Hepatocyte (in vitro differentiated cells): ENCODE measurements around the gene SRC.

Experiments used
- EZH2 ChIP-seq: fragments of 200-600 bp; sonication (generic); IDR thresholded peaks from 2 replicates; pipeline ENCODE4 v1.6.1; 2016; ENCODE audit warnings: antibody characterized with exemption, mild to moderate bottlenecking, borderline replicate concordance
- EZH2phosphoT487 ChIP-seq: fragments of 200-600 bp; sonication (generic); IDR thresholded peaks from one replicate; pipeline ENCODE4 v1.6.1; 2018; ENCODE audit warnings: antibody characterized with exemption, mild to moderate bottlenecking, low read depth, moderate library complexity; ENCODE audit not compliant: unreplicated experiment, severe bottlenecking
- TF ChIP-seq, protein P1 (sequence below): fragments of 200-600 bp; sonication (generic); IDR thresholded peaks from 2 replicates; pipeline ENCODE4 v1.5.1; 2016; ENCODE audit warnings: antibody characterized with exemption, mild to moderate bottlenecking; ENCODE audit not compliant: poor library complexity

DNA sequence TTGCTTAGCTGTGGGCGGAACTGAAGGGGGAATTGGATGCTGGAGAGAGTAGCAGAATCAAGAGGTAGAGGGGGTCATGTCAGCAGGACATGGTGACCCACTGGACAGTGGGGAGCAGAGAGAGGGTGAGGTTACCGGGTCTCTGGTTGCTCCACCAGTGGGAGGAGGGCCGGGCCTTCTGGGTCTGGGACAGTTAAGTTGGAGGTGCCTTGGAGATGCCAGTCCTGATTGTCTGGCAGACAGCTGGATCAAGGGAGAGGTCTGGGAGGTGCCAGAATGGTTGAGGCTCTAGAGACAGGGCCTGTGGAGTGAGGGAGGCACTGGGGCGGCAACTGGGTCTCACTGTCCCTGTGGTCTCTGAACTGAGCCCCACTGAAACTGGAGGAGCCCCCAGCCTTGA is 31.8 kb upstream of the SRC start:
- TF ChIP-seq, protein P1, sequence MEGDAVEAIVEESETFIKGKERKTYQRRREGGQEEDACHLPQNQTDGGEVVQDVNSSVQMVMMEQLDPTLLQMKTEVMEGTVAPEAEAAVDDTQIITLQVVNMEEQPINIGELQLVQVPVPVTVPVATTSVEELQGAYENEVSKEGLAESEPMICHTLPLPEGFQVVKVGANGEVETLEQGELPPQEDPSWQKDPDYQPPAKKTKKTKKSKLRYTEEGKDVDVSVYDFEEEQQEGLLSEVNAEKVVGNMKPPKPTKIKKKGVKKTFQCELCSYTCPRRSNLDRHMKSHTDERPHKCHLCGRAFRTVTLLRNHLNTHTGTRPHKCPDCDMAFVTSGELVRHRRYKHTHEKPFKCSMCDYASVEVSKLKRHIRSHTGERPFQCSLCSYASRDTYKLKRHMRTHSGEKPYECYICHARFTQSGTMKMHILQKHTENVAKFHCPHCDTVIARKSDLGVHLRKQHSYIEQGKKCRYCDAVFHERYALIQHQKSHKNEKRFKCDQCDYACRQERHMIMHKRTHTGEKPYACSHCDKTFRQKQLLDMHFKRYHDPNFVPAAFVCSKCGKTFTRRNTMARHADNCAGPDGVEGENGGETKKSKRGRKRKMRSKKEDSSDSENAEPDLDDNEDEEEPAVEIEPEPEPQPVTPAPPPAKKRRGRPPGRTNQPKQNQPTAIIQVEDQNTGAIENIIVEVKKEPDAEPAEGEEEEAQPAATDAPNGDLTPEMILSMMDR: no peak
- TF ChIP-seq EZH2phosphoT487 (no peak), EZH2 (no peak)
